Stomach smooth muscle (tissue), 2 donors: ENCODE results near the gene CEL.
"Not testable (repeated sequence)": the region's sequence is repeated elsewhere in the genome, so short reads cannot be mapped to it uniquely, and the experiment has no call there.

Experiments used
- H3K27ac ChIP-seq: one replicate; pipeline ENCODE4 v1.7.0; 2013; ENCODE audit warnings: mild to moderate bottlenecking, low read length, inconsistent platforms
- H3K27me3 ChIP-seq, 2 donors: one replicate each; pipeline ENCODE4 v1.7.0; 2013; ENCODE audit warnings: low read length in 2 of 2; ENCODE audit not compliant: insufficient read depth in 2 of 2, control insufficient read depth in 1 of 2
- H3K36me3 ChIP-seq, 2 donors: one replicate each; pipeline ENCODE4 v1.7.0; 2013; ENCODE audit warnings: low read length in 2 of 2; ENCODE audit not compliant: control insufficient read depth in 2 of 2, insufficient read depth in 2 of 2
- H3K4me1 ChIP-seq: one replicate; pipeline ENCODE4 v1.7.0; 2013; ENCODE audit warnings: low read length; ENCODE audit not compliant: control insufficient read depth, insufficient read depth
- H3K4me3 ChIP-seq, 2 donors: one replicate each; pipeline ENCODE4 v1.7.0; 2013; ENCODE audit warnings: low read length in 2 of 2
- H3K9ac ChIP-seq, 2 donors: one replicate each; pipeline ENCODE4 v1.7.0; 2013; ENCODE audit warnings: low read length in 2 of 2, mild to moderate bottlenecking in 1 of 2
- H3K9me3 ChIP-seq, 2 donors: one replicate each; pipeline ENCODE4 v1.7.0; 2013; ENCODE audit warnings: low read length in 2 of 2; ENCODE audit not compliant: control insufficient read depth in 2 of 2
- donor health status: healthy.
- donor health status: Pancreatic carcinoma.

Gene CEL

GRCh38 chr9:133056533-133056932 lies 5.2 kb upstream of the CEL start:
- H3K27me3 ChIP-seq: no peaks in the 10 kb centered on the region
- no peaks in the 10 kb centered on the region for H3K9me3 ChIP-seq
- no peak overlapping the region for H3K27ac ChIP-seq

GRCh38 chr9:133057006-133057405 lies 4.8 kb upstream of the CEL start:
- no peaks in the 10 kb centered on the region for H3K9me3 ChIP-seq
- peaks cover 23 to 36% of the 10 kb centered on the region in 2 donors for H3K36me3 ChIP-seq
- no peaks in the 10 kb centered on the region for H3K27me3 ChIP-seq
- no peak overlapping the region for H3K27ac ChIP-seq
- H3K4me3 ChIP-seq: no peak overlapping the region
- H3K9ac ChIP-seq: no peak overlapping the region
- peaks cover 2% of the 10 kb centered on the region for H3K4me1 ChIP-seq

More at GRCh38 chr9:133056533-133056932, 5.2 kb upstream of the CEL start:
- Histone ChIP-seq H3K36me3 (peaks cover 28 to 40% of the 10 kb centered on the region in 2 donors), H3K4me3 (no peak overlapping the region), H3K4me1 (peaks cover 2% of the 10 kb centered on the region), H3K9ac (no peak overlapping the region)

- Histone ChIP-seq H3K4me3 (no peak overlapping the region), H3K9ac (no peak overlapping the region), H3K4me1 (peaks cover 2% of the 10 kb centered on the region), H3K36me3 (peaks cover 22 to 34% of the 10 kb centered on the region in 2 donors), H3K27ac (no peak overlapping the region), H3K9me3 (no peaks in the 10 kb centered on the region), H3K27me3 (no peaks in the 10 kb centered on the region)
Observed at GRCh38 chr9:133057553-133057952, 4.2 kb upstream of the CEL start.

GRCh38 chr9:133058071-133058470 lies 3.7 kb upstream of the CEL start:
- no peak overlapping the region for H3K27ac ChIP-seq
- no peaks in the 10 kb centered on the region for H3K9me3 ChIP-seq
- H3K4me1 ChIP-seq: peaks cover 2% of the 10 kb centered on the region
- peaks cover 22 to 33% of the 10 kb centered on the region in 2 donors for H3K36me3 ChIP-seq
- no peak overlapping the region for H3K4me3 ChIP-seq
- no peaks in the 10 kb centered on the region for H3K27me3 ChIP-seq
- H3K9ac ChIP-seq: no peak overlapping the region

- Histone ChIP-seq H3K4me3 (no peak overlapping the region), H3K27ac (no peak overlapping the region), H3K36me3 (peaks cover 20 to 30% of the 10 kb centered on the region in 2 donors), H3K9ac (no peak overlapping the region), H3K4me1 (peaks cover 2% of the 10 kb centered on the region), H3K9me3 (no peaks in the 10 kb centered on the region), H3K27me3 (no peaks in the 10 kb centered on the region)
Observed at GRCh38 chr9:133058550-133059320, 3.0 kb upstream of the CEL start.

- Histone ChIP-seq H3K27ac (no peak overlapping the region), H3K36me3 (peaks cover 11 to 23% of the 10 kb centered on the region in 2 donors), H3K4me3 (no peak overlapping the region), H3K4me1 (peaks cover 2% of the 10 kb centered on the region), H3K9me3 (no peaks in the 10 kb centered on the region), H3K27me3 (no peaks in the 10 kb centered on the region), H3K9ac (no peak overlapping the region)
Observed at GRCh38 chr9:133059623-133060022, 2.2 kb upstream of the CEL start.

GRCh38 chr9:133060417-133060841 lies 1.4 kb upstream of the CEL start:
- H3K9ac ChIP-seq: no peak overlapping the region
- no peak overlapping the region for H3K27ac ChIP-seq
- no peaks in the 10 kb centered on the region for H3K4me1 ChIP-seq
- H3K4me3 ChIP-seq: no peak overlapping the region
- H3K9me3 ChIP-seq: no peaks in the 10 kb centered on the region
- H3K36me3 ChIP-seq: peaks cover 5 to 16% of the 10 kb centered on the region in 2 donors
- no peaks in the 10 kb centered on the region for H3K27me3 ChIP-seq

- H3K4me1 ChIP-seq, H3K4me3 ChIP-seq, H3K27ac ChIP-seq: not testable (repeated sequence)
Observed at GRCh38 chr9:133061019-133061763, 590 bp upstream of the CEL start.

GRCh38 chr9:133062569-133062968 lies 788 bp downstream of the CEL start:
- H3K27ac ChIP-seq, H3K27me3 ChIP-seq, H3K4me3 ChIP-seq, H3K9ac ChIP-seq, H3K36me3 ChIP-seq, H3K9me3 ChIP-seq, H3K4me1 ChIP-seq: not testable (repeated sequence)

More at GRCh38 chr9:133061019-133061763, 590 bp upstream of the CEL start:
- not testable (repeated sequence) for H3K9me3 ChIP-seq, H3K27me3 ChIP-seq, H3K9ac ChIP-seq
- H3K36me3 ChIP-seq: peaks cover 2 to 11% of the 10 kb centered on the region in 2 donors

GRCh38 chr9:133063159-133063499 lies 1.3 kb downstream of the CEL start:
- Histone ChIP-seq H3K9ac (no peak overlapping the region), H3K27ac (no peak overlapping the region), H3K9me3 (no peaks in the 10 kb centered on the region), H3K4me3 (no peak overlapping the region), H3K4me1 (no peaks in the 10 kb centered on the region), H3K36me3 (peaks cover 0 to under 1% of the 10 kb centered on the region in 2 donors), H3K27me3 (no peaks in the 10 kb centered on the region)
